Adipocyte (in vitro differentiated cells): ENCODE results near the gene TNFSF8.

ENCODE experiments used
- DNase-seq: peaks from one replicate; pipeline ENCODE4 v3.0.0-alpha.2; 2015; ENCODE audit warnings: low read depth
- H3K27me3 ChIP-seq: replicated peaks from 2 replicates; pipeline ENCODE4 v1.7.0; 2013; ENCODE audit warnings: mild to moderate bottlenecking, low read length, moderate library complexity; ENCODE audit not compliant: control insufficient read depth, insufficient read depth
- H3K36me3 ChIP-seq: 2 replicates; pipeline ENCODE4 v1.7.0; 2013; ENCODE audit warnings: low read length, mild to moderate bottlenecking, moderate library complexity; ENCODE audit not compliant: control insufficient read depth, insufficient read depth, severe bottlenecking
- H3K4me1 ChIP-seq: 2 replicates; pipeline ENCODE4 v1.7.0; 2013; ENCODE audit warnings: mild to moderate bottlenecking, low read length, moderate library complexity; ENCODE audit not compliant: control insufficient read depth, insufficient read depth
- H3K4me3 ChIP-seq: 2 replicates; pipeline ENCODE4 v1.7.0; 2013; ENCODE audit warnings: mild to moderate bottlenecking, low read length, moderate library complexity
- H3K9ac ChIP-seq: 2 replicates; pipeline ENCODE4 v1.7.0; 2013; ENCODE audit warnings: mild to moderate bottlenecking, low read length, moderate library complexity
- H3K9me3 ChIP-seq: 2 replicates; pipeline ENCODE4 v1.7.0; 2013; ENCODE audit warnings: mild to moderate bottlenecking, low read length, moderate library complexity; ENCODE audit not compliant: control insufficient read depth

The TNFSF8 gene

GRCh38 chr9:114932502-114932901 lies 2.1 kb upstream of the TNFSF8 start:
- DNase-seq, result no peak
- Histone ChIP-seq H3K4me1 (peaks cover 7% of the 10 kb centered on the region), H3K4me3 (no peak overlapping the region), H3K27me3 (peaks cover 22% of the 10 kb centered on the region), H3K9ac (no peak overlapping the region), H3K9me3 (no peaks in the 10 kb centered on the region), H3K36me3 (no peaks in the 10 kb centered on the region)

- Histone ChIP-seq H3K9ac (no peak overlapping the region), H3K4me3 (no peak overlapping the region), H3K9me3 (no peaks in the 10 kb centered on the region), H3K4me1 (peaks cover 5% of the 10 kb centered on the region), H3K27me3 (peaks cover 22% of the 10 kb centered on the region), H3K36me3 (no peaks in the 10 kb centered on the region)
- no peak for DNase-seq
These were observed 1.0 kb upstream of the TNFSF8 start for GRCh38 chr9:114931407-114931806.

- no peak for DNase-seq
- Histone ChIP-seq H3K36me3 (no peaks in the 10 kb centered on the region), H3K4me3 (no peak overlapping the region), H3K4me1 (no peaks in the 10 kb centered on the region), H3K9me3 (no peaks in the 10 kb centered on the region), H3K27me3 (peaks cover 22% of the 10 kb centered on the region), H3K9ac (no peak overlapping the region)
These were observed 1.2 kb downstream of the TNFSF8 start for GRCh38 chr9:114929201-114929600.

- Histone ChIP-seq H3K27me3 (peaks cover 22% of the 10 kb centered on the region), H3K36me3 (no peaks in the 10 kb centered on the region), H3K9me3 (no peaks in the 10 kb centered on the region), H3K9ac (no peak overlapping the region), H3K4me1 (no peaks in the 10 kb centered on the region), H3K4me3 (no peak overlapping the region)
- DNase-seq, result no peak
These were observed 1.7 kb downstream of the TNFSF8 start for GRCh38 chr9:114928671-114929070.

- DNase-seq, result no peak
- Histone ChIP-seq H3K9me3 (no peaks in the 10 kb centered on the region), H3K36me3 (no peaks in the 10 kb centered on the region), H3K4me1 (no peaks in the 10 kb centered on the region), H3K4me3 (no peak overlapping the region), H3K27me3 (peaks cover 22% of the 10 kb centered on the region), H3K9ac (no peak overlapping the region)
These were observed 2.3 kb downstream of the TNFSF8 start for GRCh38 chr9:114928136-114928535.

GRCh38 chr9:114925672-114926071 lies 4.7 kb downstream of the TNFSF8 start:
- peaks cover 2% of the 10 kb centered on the region for H3K27me3 ChIP-seq

GRCh38 chr9:114925039-114925438 lies 5.4 kb downstream of the TNFSF8 start:
- H3K4me3 ChIP-seq, result no peak overlapping the region
- no peak for DNase-seq
- no peaks in the 10 kb centered on the region for H3K27me3 ChIP-seq
- no peak overlapping the region for H3K9ac ChIP-seq
- no peaks in the 10 kb centered on the region for H3K36me3 ChIP-seq
- H3K4me1 ChIP-seq, result peaks cover 5% of the 10 kb centered on the region
- no peaks in the 10 kb centered on the region for H3K9me3 ChIP-seq

More at GRCh38 chr9:114925672-114926071, 4.7 kb downstream of the TNFSF8 start:
- no peak for DNase-seq
- no peak overlapping the region for H3K4me3 ChIP-seq
- H3K9ac ChIP-seq, result no peak overlapping the region
- no peaks in the 10 kb centered on the region for H3K36me3 ChIP-seq
- peaks cover 5% of the 10 kb centered on the region for H3K4me1 ChIP-seq
- H3K9me3 ChIP-seq, result no peaks in the 10 kb centered on the region

- no peaks in the 10 kb centered on the region for H3K9me3 ChIP-seq
- no peak overlapping the region for H3K4me3 ChIP-seq
- DNase-seq, result no peak
- H3K27me3 ChIP-seq, result no peaks in the 10 kb centered on the region
- H3K9ac ChIP-seq, result no peak overlapping the region
- peaks cover 5% of the 10 kb centered on the region for H3K4me1 ChIP-seq
- H3K36me3 ChIP-seq, result no peaks in the 10 kb centered on the region
These were observed 6.1 kb downstream of the TNFSF8 start for GRCh38 chr9:114924327-114924726.

GRCh38 chr9:114923918-114924317 lies 6.5 kb downstream of the TNFSF8 start:
- H3K4me1 ChIP-seq, result peaks cover 5% of the 10 kb centered on the region
- H3K36me3 ChIP-seq, result no peaks in the 10 kb centered on the region
- no peak overlapping the region for H3K9ac ChIP-seq
- no peak overlapping the region for H3K4me3 ChIP-seq
- DNase-seq, result no peak
- no peaks in the 10 kb centered on the region for H3K9me3 ChIP-seq
- H3K27me3 ChIP-seq, result no peaks in the 10 kb centered on the region

GRCh38 chr9:114921171-114921570 lies 9.2 kb downstream of the TNFSF8 start:
- DNase-seq, result no peak
- Histone ChIP-seq H3K4me3 (no peak overlapping the region), H3K27me3 (no peaks in the 10 kb centered on the region), H3K4me1 (peaks cover 5% of the 10 kb centered on the region), H3K9me3 (no peaks in the 10 kb centered on the region), H3K36me3 (no peaks in the 10 kb centered on the region), H3K9ac (no peak overlapping the region)

- H3K27me3 ChIP-seq, result no peaks in the 10 kb centered on the region
- no peaks in the 10 kb centered on the region for H3K9me3 ChIP-seq
- peaks cover 5% of the 10 kb centered on the region for H3K4me1 ChIP-seq
- DNase-seq, result no peak
- H3K36me3 ChIP-seq, result no peaks in the 10 kb centered on the region
- no peak overlapping the region for H3K4me3 ChIP-seq
- H3K9ac ChIP-seq, result no peak overlapping the region
These were observed 10.8 kb downstream of the TNFSF8 start for GRCh38 chr9:114919611-114920010.

- DNase-seq, result no peak
- H3K36me3 ChIP-seq, result no peaks in the 10 kb centered on the region
- peaks cover 5% of the 10 kb centered on the region for H3K4me1 ChIP-seq
- H3K27me3 ChIP-seq, result no peaks in the 10 kb centered on the region
- H3K9me3 ChIP-seq, result no peaks in the 10 kb centered on the region
- no peak overlapping the region for H3K9ac ChIP-seq
- H3K4me3 ChIP-seq, result no peak overlapping the region
These were observed 13.9 kb downstream of the TNFSF8 start for GRCh38 chr9:114916481-114916880.
